ENCODE results near the gene TMEM181. TPM values are rescaled to one million over a fixed set of nuclear protein-coding genes. Genes with fewer than 3 reads are reported as not detected.
"Not testable (repeated sequence)": the region's sequence is repeated elsewhere in the genome, so short reads cannot be mapped to it uniquely, and the experiment has no call there.

TMEM181 gene
- total RNA-seq, 2 experiments from 2014 or later: 16.9 to 17.6 TPM

- no peaks in the 10 kb centered on the region for H3K27me3 Mint-ChIP-seq
- no peak overlapping the region for H3K27ac Mint-ChIP-seq
- ChIA-PET POLR2A (no interaction called here), CTCF (no interaction called here)
- peaks cover 55% of the 10 kb centered on the region for H3K36me3 Mint-ChIP-seq (ENCODE audit: low read depth)
- H3K9me3 Mint-ChIP-seq: no peaks in the 10 kb centered on the region
- DNase-seq: no peak
- H3K4me3 Mint-ChIP-seq: no peak overlapping the region
- peaks cover 24% of the 10 kb centered on the region for H3K4me1 Mint-ChIP-seq
These were observed 66.0 kb downstream of the TMEM181 start for GRCh38 chr6:158625881-158626305.

DNA sequence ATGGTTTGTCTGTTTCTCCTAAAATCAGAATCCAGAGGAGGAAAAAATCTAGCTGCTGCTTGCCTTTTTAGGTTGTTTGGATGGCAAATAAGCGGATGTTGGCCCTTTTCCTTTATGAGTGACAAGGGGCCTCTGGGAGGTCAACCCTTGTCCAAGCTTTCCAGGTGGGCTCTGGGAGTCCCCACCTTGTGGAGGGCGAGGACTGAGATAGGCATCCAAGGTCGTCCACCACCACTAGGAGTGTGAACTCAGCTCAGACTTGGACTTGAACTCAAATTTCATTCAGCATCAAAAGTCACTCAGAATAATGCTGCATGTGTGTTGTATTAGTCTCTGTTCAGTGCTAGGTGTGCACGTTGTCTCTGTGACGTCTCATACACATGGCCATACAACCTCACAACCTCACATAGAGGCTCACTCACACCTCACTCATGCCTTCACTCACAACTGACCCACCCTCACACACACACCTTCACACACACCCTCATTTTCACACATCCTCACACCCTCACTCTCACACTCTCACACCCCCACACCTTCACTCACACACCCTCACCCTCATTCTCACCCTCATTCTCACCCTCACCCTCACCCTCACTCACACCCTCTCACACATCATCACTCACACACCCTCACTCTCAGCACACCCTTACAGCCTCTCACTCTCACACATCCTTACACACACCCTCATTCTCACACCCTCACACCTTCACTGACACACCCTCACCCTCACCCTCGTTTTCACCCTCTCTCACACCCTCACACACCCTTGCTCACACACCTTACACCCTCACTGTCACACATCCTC, 66.7 kb downstream of the TMEM181 start:
- H3K4me3 Mint-ChIP-seq: no peak overlapping the region
- CTCF ChIA-PET: no interaction called here
- POLR2A ChIA-PET: no interaction called here
- peaks cover 60% of the 10 kb centered on the region for H3K36me3 Mint-ChIP-seq (ENCODE audit: low read depth)
- no peak for DNase-seq
- peaks cover 30% of the 10 kb centered on the region for H3K4me1 Mint-ChIP-seq
- no peaks in the 10 kb centered on the region for H3K27me3 Mint-ChIP-seq
- peak overlapping the region; percentile 31 for H3K27ac Mint-ChIP-seq
- no peaks in the 10 kb centered on the region for H3K9me3 Mint-ChIP-seq

GRCh38 chr6:158627168-158627939, 67.5 kb downstream of the TMEM181 start:
- H3K27ac Mint-ChIP-seq: peak overlapping the region; percentile 67
- H3K27me3 Mint-ChIP-seq: no peaks in the 10 kb centered on the region
- no peaks in the 10 kb centered on the region for H3K9me3 Mint-ChIP-seq
- ChIA-PET POLR2A (no interaction called here), CTCF (interaction anchor here (1.5 to 1.9 kb wide), 2 partner anchors 14 to 17 kb away, joined by 4 read pairs; partner anchors contain the start of gene DYNLT1)
- DNase-seq: no peak
- H3K4me1 Mint-ChIP-seq: peaks cover 38% of the 10 kb centered on the region
- H3K36me3 Mint-ChIP-seq (ENCODE audit: low read depth): peaks cover 65% of the 10 kb centered on the region
- H3K4me3 Mint-ChIP-seq: no peak overlapping the region

DNA sequence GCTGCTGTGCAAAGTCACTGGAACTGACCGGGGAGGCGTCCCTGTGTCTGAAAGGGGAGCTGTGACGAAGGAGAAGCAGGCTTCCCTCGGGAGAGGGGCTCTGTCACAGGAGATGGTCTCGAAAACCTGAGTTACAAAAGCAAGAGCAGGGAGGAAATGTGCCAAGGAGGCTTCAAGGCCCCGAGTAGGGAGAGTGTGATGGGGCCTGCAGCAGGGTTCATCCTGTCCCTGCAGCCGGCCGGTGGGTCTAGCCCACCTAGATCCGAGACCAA, 68.0 kb downstream of the TMEM181 start:
- Mint-ChIP-seq H3K36me3 (ENCODE audit: low read depth) (peaks cover 65% of the 10 kb centered on the region), H3K27me3 (no peaks in the 10 kb centered on the region), H3K4me3 (no peak overlapping the region), H3K27ac (peak overlapping the region; percentile 67), H3K9me3 (no peaks in the 10 kb centered on the region), H3K4me1 (peaks cover 40% of the 10 kb centered on the region)
- no peak for DNase-seq
- CTCF ChIA-PET: interaction anchor here (1.5 to 1.9 kb wide), 2 partner anchors 14 to 17 kb away, joined by 4 read pairs; partner anchors contain the start of gene DYNLT1
- POLR2A ChIA-PET: no interaction called here

DNA sequence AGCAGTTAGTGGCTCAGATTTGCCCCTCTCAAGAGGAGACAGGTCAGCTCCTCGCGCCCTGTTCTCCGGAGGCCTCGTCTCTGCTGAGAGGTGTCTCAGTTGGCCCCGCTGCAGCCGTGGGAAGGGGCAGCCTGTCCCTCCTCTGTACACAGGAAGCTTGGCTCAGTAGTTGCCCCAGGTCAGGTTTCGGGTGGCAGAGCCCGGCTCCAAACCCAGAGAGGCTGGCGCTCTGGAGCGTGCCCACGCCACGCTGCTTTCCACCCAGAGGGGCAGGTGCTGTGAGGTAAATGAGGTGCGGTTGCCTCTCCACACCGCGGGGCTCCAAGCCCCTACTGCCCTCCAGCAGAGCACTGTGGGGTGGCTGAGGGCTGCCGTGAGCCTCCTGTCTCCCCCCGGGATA, 68.7 kb downstream of the TMEM181 start:
- Mint-ChIP-seq H3K4me3 (no peak overlapping the region), H3K4me1 (peaks cover 43% of the 10 kb centered on the region), H3K36me3 (ENCODE audit: low read depth) (peaks cover 65% of the 10 kb centered on the region), H3K27ac (no peak overlapping the region), H3K9me3 (no peaks in the 10 kb centered on the region), H3K27me3 (no peaks in the 10 kb centered on the region)
- CTCF ChIA-PET: interaction anchor here (0.7 to 1.9 kb wide), 3 partner anchors 13 to 58 kb away, joined by 3 to 4 read pairs (median 4); partner anchors contain the start of gene DYNLT1
- DNase-seq: no peak
- POLR2A ChIA-PET: no interaction called here

DNA sequence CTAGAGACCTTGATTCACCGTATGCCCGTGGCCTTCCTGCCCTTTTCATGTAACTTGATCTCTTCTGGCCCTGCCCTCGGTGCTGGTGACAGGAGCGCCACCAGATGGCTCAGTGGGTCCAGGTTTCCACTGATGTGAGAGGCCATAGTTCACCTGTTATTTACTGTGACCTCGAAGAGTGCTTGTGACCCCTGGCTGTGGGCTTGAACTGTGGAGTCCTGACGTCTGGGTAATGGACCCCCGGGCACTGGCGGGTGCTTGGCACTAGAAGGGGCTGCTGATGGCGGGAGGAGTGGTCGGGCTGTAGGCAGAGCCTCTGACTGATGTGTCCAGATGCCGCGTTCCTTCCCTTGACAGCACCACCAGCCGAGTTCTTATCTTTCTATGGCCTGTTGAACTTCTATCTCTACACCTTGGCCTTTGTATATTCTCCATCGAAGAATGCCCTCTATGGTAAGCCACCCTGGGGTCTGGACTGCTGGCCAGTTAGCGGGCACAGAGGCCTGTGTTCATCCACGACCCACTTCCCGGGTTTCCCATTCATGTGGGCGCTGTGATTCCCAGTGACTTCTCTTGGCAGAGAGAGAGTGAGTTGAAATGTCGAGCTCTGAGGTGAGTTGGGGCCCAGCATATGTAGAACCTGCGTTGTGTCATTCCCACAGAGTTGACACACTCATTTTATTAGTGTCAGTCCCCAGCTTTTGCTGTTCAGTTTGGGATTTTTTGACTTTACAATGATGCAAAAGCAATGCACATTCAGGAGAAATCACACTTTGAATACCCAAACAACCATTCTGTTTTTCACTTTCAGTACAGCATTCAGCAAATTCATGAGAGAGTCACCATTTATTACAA, 69.7 kb downstream of the TMEM181 start:
- POLR2A ChIA-PET: no interaction called here
- DNase-seq: peak; percentile 32
- H3K36me3 Mint-ChIP-seq (ENCODE audit: low read depth): peaks cover 66% of the 10 kb centered on the region

DNA sequence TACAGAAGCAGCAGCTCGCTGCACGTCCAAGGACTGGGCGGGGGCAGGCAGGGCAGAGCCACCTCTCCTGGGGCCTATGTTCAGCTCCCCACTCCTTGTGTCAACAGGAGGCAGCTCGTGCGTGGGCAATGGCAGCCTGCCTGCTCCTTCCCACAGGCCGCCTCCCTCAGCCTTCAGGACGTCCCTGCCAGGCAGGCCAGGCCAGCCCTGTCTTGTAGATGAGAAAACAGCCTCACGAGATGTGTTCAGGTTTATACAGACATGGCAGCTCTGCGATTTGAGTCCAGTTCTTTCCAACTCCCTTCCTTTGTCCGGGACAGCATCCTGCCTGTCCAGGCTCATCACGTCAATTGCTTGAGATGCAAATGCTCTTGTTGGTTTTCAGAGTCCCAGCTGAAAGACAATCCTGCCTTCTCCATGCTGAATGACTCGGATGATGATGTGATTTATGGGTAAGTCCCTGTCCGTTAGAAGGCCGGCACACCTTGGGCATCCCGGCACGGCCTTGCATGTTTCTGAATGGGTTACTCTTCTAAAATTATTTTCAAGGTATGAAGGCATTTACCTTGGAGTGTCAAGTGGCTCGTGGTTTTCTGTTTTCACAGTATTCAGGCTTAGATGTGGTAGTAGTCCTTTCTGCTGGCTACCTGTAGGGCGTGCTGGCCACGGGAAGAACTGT, 71.2 kb downstream of the TMEM181 start:
- Mint-ChIP-seq H3K4me3 (no peak overlapping the region), H3K4me1 (peaks cover 58% of the 10 kb centered on the region), H3K27ac (peak overlapping the region; percentile 82), H3K36me3 (ENCODE audit: low read depth) (peaks cover 70% of the 10 kb centered on the region), H3K9me3 (no peaks in the 10 kb centered on the region), H3K27me3 (no peaks in the 10 kb centered on the region)
- ChIA-PET CTCF (interaction anchor here (0.8 to 1.4 kb wide), 2 partner anchors 9 to 10 kb away, joined by 4 read pairs; no protein-coding TSS in a partner anchor), POLR2A (no interaction called here)
- DNase-seq: no peak

More for the DNA sequence above, 69.7 kb downstream of the TMEM181 start:
- H3K4me3 Mint-ChIP-seq: no peak overlapping the region
- peak overlapping the region; percentile 68 for H3K27ac Mint-ChIP-seq
- H3K9me3 Mint-ChIP-seq: no peaks in the 10 kb centered on the region
- peaks cover 46% of the 10 kb centered on the region for H3K4me1 Mint-ChIP-seq
- no peaks in the 10 kb centered on the region for H3K27me3 Mint-ChIP-seq
- CTCF ChIA-PET: interaction anchor here (0.7 to 1.9 kb wide), 3 partner anchors 12 to 59 kb away, joined by 3 to 4 read pairs (median 4); partner anchors contain the start of gene DYNLT1

- Mint-ChIP-seq H3K27ac (peak overlapping the region; percentile 82), H3K36me3 (ENCODE audit: low read depth) (peaks cover 70% of the 10 kb centered on the region), H3K27me3 (no peaks in the 10 kb centered on the region), H3K4me1 (peaks cover 64% of the 10 kb centered on the region), H3K9me3 (no peaks in the 10 kb centered on the region), H3K4me3 (no peak overlapping the region)
- ChIA-PET POLR2A (no interaction called here), CTCF (interaction anchor here (0.5 to 1.4 kb wide), 3 partner anchors 11 to 423 kb away, joined by 3 to 5 read pairs (median 4); no protein-coding TSS in a partner anchor)
- no peak for DNase-seq
These were observed 72.0 kb downstream of the TMEM181 start for GRCh38 chr6:158631678-158632537.

- H3K9me3 Mint-ChIP-seq, H3K4me3 Mint-ChIP-seq, H3K27me3 Mint-ChIP-seq, POLR2A ChIA-PET, DNase-seq: not testable (repeated sequence)
- H3K4me1 Mint-ChIP-seq: peaks cover 68% of the 10 kb centered on the region
- CTCF ChIA-PET: interaction anchor here (0.5 kb wide), 1 partner anchor 1663 kb away, joined by 3 read pairs; no protein-coding TSS in a partner anchor
- H3K27ac Mint-ChIP-seq: peak overlapping the region; percentile 82
- peaks cover 70% of the 10 kb centered on the region for H3K36me3 Mint-ChIP-seq (ENCODE audit: low read depth)
These were observed 72.7 kb downstream of the TMEM181 start for GRCh38 chr6:158632538-158633119.

GRCh38 chr6:158633127-158633526, 73.2 kb downstream of the TMEM181 start:
- Mint-ChIP-seq H3K4me1 (peaks cover 64% of the 10 kb centered on the region), H3K27me3 (no peaks in the 10 kb centered on the region), H3K4me3 (no peak overlapping the region), H3K27ac (no peak overlapping the region), H3K9me3 (no peaks in the 10 kb centered on the region), H3K36me3 (ENCODE audit: low read depth) (peaks cover 67% of the 10 kb centered on the region)
- CTCF ChIA-PET: interaction anchor here (0.5 kb wide), 1 partner anchor 1664 kb away, joined by 3 read pairs; no protein-coding TSS in a partner anchor
- DNase-seq: no peak
- POLR2A ChIA-PET: no interaction called here
